H1 (cell line): Measurements from ENCODE around the gene PID1.

Source experiments
- ATF2 ChIP-seq: IDR thresholded peaks from 2 replicates; pipeline ENCODE4 v1.6.1; 2012; ENCODE audit warnings: low read length, inconsistent platforms
- FOSL1 ChIP-seq: IDR thresholded peaks from 2 replicates; pipeline ENCODE4 v1.6.1; 2011; ENCODE audit warnings: mild to moderate bottlenecking, low read depth, low read length, moderate library complexity; ENCODE audit not compliant: insufficient read depth
- POLR2A ChIP-seq, 2 experiments: IDR thresholded peaks; 1 replicate in 1 of 2; 2 replicates in 1 of 2; pipeline ENCODE4 v1.6.1; 2011; ENCODE audit warnings: low read depth in 2 of 2, low read length in 2 of 2, mild to moderate bottlenecking in 2 of 2; ENCODE audit errors: control extremely low read depth in 1 of 2

GRCh38 chr2:229269146-229269545 lies 1.9 kb downstream of the PID1 start:
- TF ChIP-seq POLR2A (IDR thresholded peaks at IDR 0.05; ENCODE audit: control extremely low read depth in 1 of 2, low read depth in 2 of 2, low read length in 2 of 2) (no peak), ATF2 (no peak), FOSL1 (no peak)
